HG03342 (cell line): Measurements from ENCODE around the gene IGFALS.

Experiments used
- ATAC-seq: cut with Tn5 transposase; IDR thresholded peaks from one replicate; pipeline ENCODE4 v1.9.1; 2021; ENCODE audit warnings: mild to moderate bottlenecking, moderate library complexity; ENCODE audit not compliant: unreplicated experiment

The IGFALS gene

GRCh38 chr16:1790611-1791255 is 2.8 kb downstream of the IGFALS start:
- no peak for ATAC-seq

GRCh38 chr16:1790261-1790610 is 3.3 kb downstream of the IGFALS start:
- no peak for ATAC-seq

- no peak for ATAC-seq
These were observed 3.9 kb downstream of the IGFALS start for GRCh38 chr16:1789643-1790045.

GRCh38 chr16:1788708-1789100 is 4.8 kb downstream of the IGFALS start:
- no peak for ATAC-seq

DNA sequence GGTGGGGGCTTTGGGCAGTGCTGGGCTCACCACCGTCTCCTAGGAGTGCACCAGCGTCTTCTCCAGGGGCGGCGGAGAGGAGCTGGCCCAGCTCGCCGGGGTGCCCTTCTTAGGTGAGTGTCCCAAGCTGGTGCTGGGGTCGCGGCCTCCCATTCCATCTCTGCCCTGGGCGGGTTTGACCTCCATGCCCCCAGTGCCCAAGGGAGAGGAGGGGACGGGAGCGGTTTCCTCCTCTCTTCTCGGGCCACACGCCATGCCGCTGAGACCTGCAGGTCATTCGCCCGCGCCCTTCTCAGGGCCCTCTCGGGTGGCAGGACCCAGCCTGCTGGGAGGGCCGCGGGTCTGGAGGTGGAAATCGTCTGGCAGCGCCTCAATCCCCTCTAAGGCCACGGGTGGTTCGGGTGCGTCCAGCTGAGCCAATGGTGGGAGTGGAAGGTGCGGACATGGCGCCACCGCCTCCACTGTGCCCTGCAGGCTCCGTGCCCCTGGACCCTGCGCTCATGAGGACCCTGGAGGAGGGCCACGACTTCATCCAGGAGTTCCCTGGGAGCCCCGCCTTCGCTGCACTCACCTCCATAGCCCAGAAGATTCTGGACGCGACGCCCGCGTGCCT is 5.3 kb downstream of the IGFALS start:
- ATAC-seq: no peak

DNA sequence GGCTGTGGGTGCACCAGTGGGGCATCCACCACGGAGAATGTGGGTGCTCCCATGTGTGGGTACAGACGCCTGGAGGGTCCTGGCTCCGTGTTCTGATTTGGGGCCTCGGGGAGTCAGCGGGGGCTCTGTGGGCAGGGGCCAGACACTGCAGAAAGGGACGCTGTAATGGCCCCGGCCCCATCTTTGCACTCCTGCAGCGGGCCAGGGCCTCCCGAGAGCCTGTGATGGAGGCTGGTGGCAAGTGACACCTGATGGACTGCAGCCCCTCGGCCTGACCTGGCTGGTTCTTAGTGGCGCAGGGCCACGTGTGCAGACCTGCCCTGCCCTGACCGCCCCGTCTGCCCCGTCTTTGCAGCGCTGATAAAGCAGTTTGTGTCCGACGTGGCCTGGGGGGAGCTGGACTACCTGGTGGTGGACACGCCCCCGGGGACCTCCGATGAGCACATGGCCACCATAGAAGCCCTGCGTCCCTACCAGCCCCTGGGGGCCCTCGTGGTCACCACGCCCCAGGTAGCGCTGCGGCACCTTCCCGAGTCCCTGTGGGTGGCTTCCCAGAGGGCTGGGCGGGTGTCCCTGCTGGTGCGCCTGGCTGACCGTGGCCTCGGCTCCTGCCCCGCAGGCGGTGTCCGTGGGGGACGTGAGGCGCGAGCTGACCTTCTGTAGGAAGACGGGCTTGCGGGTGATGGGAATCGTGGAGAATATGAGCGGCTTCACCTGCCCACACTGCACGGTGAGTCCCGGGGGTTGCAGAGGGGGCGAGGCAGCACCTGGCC is 6.0 kb downstream of the IGFALS start:
- no peak for ATAC-seq

DNA sequence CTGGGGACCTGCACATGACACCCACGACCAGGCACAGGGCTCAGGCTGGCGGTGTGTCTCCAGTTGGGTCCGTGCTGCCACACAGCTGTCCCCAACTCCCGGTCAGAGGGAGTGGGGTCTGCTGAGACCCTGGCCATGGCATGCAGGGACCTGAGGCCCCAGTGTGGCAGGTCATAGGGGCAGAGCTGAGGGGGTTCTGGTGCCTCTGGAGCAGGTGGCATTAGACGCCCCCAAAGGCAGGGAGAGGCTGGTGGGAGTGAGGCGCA is 6.5 kb downstream of the IGFALS start:
- ATAC-seq: no peak

DNA sequence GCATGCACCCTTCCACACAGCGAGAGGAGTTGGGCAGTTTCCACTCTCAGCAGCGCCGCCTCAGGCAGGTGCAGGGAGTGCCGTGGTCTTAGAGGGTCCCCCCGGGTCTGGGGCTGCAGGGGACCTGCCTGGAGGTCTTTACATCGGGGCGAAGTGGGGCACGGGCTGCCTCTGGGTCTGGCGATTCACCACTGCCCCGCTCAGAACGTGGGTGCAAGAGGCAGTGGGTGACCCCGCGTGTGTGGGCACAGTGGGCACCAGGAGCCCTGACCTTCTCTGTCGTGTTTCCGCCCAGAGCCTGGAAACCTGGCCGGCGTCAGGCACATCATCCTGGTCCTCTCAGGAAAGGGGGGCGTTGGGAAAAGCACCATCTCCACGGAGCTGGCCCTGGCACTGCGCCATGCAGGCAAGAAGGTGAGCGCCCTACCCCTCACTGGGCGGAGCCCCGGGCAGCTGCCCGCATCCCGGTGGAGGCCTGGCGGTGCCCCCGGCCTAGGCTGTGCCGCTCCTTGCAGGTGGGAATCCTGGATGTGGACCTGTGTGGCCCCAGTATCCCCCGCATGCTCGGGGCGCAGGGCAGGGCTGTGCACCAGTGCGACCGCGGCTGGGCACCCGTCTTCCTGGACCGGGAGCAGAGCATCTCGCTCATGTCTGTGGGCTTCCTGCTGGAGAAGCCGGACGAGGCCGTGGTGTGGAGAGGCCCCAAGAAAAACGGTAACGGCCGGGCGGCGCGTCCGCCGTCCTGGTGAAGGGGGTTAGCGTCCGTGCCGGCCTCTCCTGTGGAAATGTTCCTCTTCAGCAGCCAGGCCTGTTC is 7.1 kb downstream of the IGFALS start:
- no peak for ATAC-seq

- ATAC-seq: no peak
These were observed 7.7 kb downstream of the IGFALS start for GRCh38 chr16:1785846-1786170.

DNA sequence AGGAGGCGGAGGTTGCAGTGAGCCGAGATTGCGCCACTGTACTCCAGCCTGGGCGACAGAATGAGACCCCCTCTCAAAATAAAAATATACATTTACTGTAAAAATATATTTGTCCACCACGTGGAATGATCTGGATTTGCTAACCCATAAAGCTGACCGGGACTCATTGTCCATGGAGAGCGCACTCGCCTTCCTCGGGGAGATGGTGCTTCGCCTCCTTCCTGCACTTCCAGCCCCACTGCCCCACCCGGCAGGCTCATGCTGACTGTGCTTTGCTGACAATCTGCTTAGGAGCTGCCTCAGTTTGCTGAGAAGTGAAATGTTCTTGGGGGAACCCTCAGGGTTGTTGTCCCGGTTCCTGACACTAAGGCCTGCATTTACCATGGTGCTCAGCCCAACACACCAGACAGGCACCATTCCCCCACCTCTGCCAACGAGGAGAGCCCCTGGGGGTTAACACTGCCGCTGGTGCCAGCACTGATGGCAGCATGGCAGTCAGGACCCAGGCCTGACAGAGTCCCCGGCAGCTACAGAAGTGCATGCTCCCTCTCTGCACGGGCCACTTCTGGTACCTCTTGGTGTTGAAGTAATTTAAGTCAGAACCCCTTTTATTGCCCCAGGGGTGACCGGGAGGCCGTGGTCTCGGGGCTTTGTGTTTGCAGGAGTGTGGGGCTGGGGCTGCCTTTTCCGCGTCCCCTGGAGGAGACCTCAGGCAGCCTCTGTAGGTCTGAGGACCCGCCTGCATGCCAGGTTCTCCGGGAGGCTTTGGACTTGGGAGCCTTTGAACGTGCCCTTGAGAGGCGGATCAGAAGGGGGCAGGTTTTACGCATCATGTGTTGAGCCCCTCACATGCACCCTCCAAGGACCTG is 8.3 kb downstream of the IGFALS start:
- ATAC-seq: no peak

- ATAC-seq: peak; percentile 86
These were observed 10.9 kb downstream of the IGFALS start, which contains the start of the genes NUBP2 and SPSB3 for GRCh38 chr16:1782408-1783264. NUBP2 (plus strand) TSS chr16:1782960; CDS start chr16:1783021, 61 bp downstream. SPSB3 (minus strand) TSS chr16:1782571; CDS start chr16:1781483, 1,088 bp downstream.

- peak; percentile 0 for ATAC-seq
These were observed 11.6 kb downstream of the IGFALS start for GRCh38 chr16:1781758-1782407.

- ATAC-seq: no peak
These were observed 12.3 kb downstream of the IGFALS start for GRCh38 chr16:1781254-1781653.

DNA sequence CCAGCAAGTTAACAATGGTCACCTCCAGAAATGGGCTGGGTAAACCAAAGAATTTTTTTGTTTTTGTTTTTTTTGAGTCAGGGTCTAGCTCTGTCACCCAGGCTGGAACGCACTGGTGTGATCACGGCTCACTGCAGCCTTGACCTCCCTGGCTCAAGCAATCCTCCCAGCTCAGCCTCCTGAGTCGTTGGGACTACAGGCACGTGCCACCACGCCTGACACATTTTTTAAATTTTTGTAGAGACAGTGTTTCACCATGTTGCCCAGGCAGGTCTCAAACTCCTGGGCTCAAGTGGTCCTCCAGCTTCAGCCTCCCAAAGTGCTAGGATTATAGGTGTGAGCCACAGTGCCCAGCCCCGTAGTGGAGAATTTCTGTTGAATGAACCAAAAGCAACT is 12.8 kb downstream of the IGFALS start:
- no peak for ATAC-seq

DNA sequence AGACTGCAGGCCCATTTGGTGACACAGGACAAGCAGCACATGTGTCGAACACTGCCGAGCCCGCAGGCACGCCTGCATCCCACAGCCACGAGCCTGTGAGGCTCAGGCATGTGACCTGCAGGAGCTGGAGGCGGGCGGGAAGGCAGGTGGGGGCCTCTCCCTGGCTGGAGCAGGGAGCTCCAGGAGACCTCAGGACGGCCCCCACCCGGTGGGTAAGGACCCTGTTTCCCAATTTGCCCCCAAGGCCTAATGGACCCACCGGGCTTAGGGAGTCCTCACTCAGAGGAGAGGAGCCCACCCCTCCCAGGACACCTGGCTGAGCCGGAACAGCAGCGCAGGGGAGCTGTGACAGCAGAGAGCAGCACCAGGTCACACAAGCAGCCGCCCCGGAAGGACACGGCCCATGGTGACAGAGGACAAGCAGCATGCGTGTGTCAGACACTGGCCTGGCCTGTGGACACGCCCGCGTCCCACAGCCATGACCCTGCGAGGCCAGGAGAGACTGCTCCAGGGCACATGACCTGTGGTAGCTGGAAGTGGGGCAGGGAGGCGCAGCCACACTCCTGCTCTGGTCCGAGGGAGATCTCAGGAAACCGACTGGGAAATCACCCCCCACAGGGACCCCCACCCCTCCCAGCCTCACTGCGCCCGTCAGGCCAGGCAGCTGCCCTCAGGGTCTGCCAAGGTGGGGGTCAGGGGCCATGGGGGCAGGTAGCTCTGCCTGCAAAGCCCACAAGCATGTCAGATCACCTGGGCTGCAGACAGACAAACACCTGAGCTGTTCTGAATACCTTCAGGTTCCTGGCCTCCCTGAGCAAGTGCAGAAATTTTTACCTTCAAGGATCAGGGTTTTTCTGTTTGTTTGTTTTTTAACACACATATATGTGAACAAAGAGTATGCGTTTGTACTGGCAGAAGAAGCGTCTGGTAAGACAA is 13.5 kb downstream of the IGFALS start:
- no peak for ATAC-seq

DNA sequence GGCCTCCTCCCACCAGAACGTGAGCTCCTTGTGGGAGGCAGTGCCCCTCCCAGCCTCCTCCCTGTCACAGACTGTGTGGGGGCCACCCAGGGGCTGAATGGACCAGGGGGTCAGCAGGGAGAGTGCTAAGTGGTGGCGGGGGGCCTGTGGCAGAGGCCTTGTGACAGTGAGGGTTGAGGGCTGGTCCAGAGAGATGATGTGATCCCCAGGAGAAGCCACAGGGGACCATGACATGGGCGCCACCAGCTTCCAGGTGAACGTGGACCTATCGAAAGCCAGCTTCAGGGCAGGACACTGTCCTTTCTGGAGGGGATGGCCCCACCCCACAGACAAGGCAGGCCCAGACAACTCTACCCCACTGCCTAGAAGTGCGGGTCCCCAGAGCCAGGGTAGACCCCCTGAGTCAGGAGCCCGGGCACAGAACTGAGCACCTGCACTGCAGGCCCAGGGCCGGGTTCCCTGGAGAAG is 14.2 kb downstream of the IGFALS start:
- ATAC-seq: no peak

- no peak for ATAC-seq
These were observed 15.0 kb downstream of the IGFALS start for GRCh38 chr16:1778200-1779179.
